Peyer's patch (tissue), 4 donors: ENCODE results near the gene PTP4A1. TPM values are rescaled to one million over a fixed set of nuclear protein-coding genes. Genes with fewer than 3 reads are reported as not detected.

Experiments
- DNase-seq, 3 donors: peaks; one replicate each; pipeline ENCODE4 v3.0.0-alpha.2; 2017 to 2019
- H3K27ac ChIP-seq, 4 donors: fragments of 200-600 bp; sonication (generic); one replicate each; pipeline ENCODE4 v1.5.1; 2016 to 2019
- H3K27me3 ChIP-seq, 2 donors: fragments of 200-600 bp; sonication (generic); one replicate each; pipeline ENCODE4 v1.5.1; 2019
- H3K36me3 ChIP-seq, 3 donors: fragments of 200-600 bp; sonication (generic); one replicate each; pipeline ENCODE4 v1.5.1; 2016 to 2019
- H3K4me1 ChIP-seq, 4 donors: fragments of 200-600 bp; sonication (generic); one replicate each; pipeline ENCODE4 v1.5.1; 2016 to 2019
- H3K4me3 ChIP-seq, 4 donors: fragments of 200-600 bp; sonication (generic); 1 replicate in 3 of 4; 2 replicates in 1 of 4; pipeline ENCODE4 v1.5.1; 2016 to 2019; ENCODE audit warnings: mild to moderate bottlenecking in 1 of 4
- H3K9me3 ChIP-seq, 4 donors: fragments of 200-600 bp; sonication (generic); one replicate each; pipeline ENCODE4 v1.5.1; 2016 to 2019; ENCODE audit warnings: mild to moderate bottlenecking in 1 of 4
- CTCF ChIP-seq, 6 experiments: fragments of 450-650 bp in 4 of 6; fragments of 200-600 bp in 2 of 6; sonication (generic) in 1 of 6; IDR thresholded peaks; one replicate each; pipeline ENCODE4 v1.5.1; 2017 to 2019; ENCODE audit warnings: antibody characterized with exemption in 6 of 6, mild to moderate bottlenecking in 3 of 6, moderate library complexity in 1 of 6
- POLR2A ChIP-seq, 2 donors: fragments of 450-650 bp; IDR thresholded peaks; one replicate each; pipeline ENCODE4 v1.5.1; 2017; ENCODE audit warnings: antibody characterized with exemption in 2 of 2, mild to moderate bottlenecking in 2 of 2, moderate library complexity in 2 of 2
- total RNA-seq, 4 donors: library from RNA; depleted of rRNA; stranded (reverse); fragments of >200 nt; gene quantifications; one replicate each; pipeline ENCODE4 v1.1.0, GENCODE V29; 2016

The PTP4A1 gene
- total RNA-seq, 4 donors from 2014 or later = 23.1 to 40.5 (median 34.9) TPM

GRCh38 chr6:63533952-63534351 is 38.3 kb upstream of the PTP4A1 start:
- H3K4me3 ChIP-seq = no peak overlapping the region
- H3K36me3 ChIP-seq = no peaks in the 10 kb centered on the region
- DNase-seq = no peak
- H3K9me3 ChIP-seq = no peaks in the 10 kb centered on the region
- H3K27me3 ChIP-seq = no peaks in the 10 kb centered on the region
- H3K4me1 ChIP-seq = no peaks in the 10 kb centered on the region
- TF ChIP-seq POLR2A (IDR thresholded peaks at IDR 0.05) = no peak
- TF ChIP-seq CTCF (IDR thresholded peaks at IDR 0.05) = no peak
- no peak overlapping the region for H3K27ac ChIP-seq

- TF ChIP-seq POLR2A (IDR thresholded peaks at IDR 0.05) (no peak), CTCF (IDR thresholded peaks at IDR 0.05) (no peak)
- no peaks in the 10 kb centered on the region for H3K9me3 ChIP-seq
- no peaks in the 10 kb centered on the region for H3K27me3 ChIP-seq
- H3K36me3 ChIP-seq = no peaks in the 10 kb centered on the region
- H3K27ac ChIP-seq = no peak overlapping the region
- no peak overlapping the region for H3K4me3 ChIP-seq
- no peak for DNase-seq
- no peaks in the 10 kb centered on the region for H3K4me1 ChIP-seq
Measured at GRCh38 chr6:63537201-63537958, 34.9 kb upstream of the PTP4A1 start.

GRCh38 chr6:63537959-63538300 is 34.4 kb upstream of the PTP4A1 start:
- Histone ChIP-seq H3K9me3 (no peaks in the 10 kb centered on the region), H3K4me1 (no peaks in the 10 kb centered on the region), H3K27ac (no peak overlapping the region), H3K36me3 (no peaks in the 10 kb centered on the region), H3K4me3 (no peak overlapping the region), H3K27me3 (no peaks in the 10 kb centered on the region)
- TF ChIP-seq CTCF (IDR thresholded peaks at IDR 0.05) = no peak
- no peak for TF ChIP-seq POLR2A (IDR thresholded peaks at IDR 0.05)
- no peak for DNase-seq

- Histone ChIP-seq H3K36me3 (no peaks in the 10 kb centered on the region), H3K4me1 (no peaks in the 10 kb centered on the region), H3K27me3 (no peaks in the 10 kb centered on the region), H3K9me3 (no peaks in the 10 kb centered on the region), H3K27ac (no peak overlapping the region), H3K4me3 (no peak overlapping the region)
- DNase-seq = no peak
- TF ChIP-seq CTCF (IDR thresholded peaks at IDR 0.05) (no peak), POLR2A (IDR thresholded peaks at IDR 0.05) (no peak)
Measured at GRCh38 chr6:63538550-63538949, 33.7 kb upstream of the PTP4A1 start.

- H3K4me1 ChIP-seq = no peaks in the 10 kb centered on the region
- no peak for DNase-seq
- no peak overlapping the region for H3K27ac ChIP-seq
- H3K36me3 ChIP-seq = no peaks in the 10 kb centered on the region
- no peak overlapping the region for H3K4me3 ChIP-seq
- H3K27me3 ChIP-seq = no peaks in the 10 kb centered on the region
- TF ChIP-seq POLR2A (IDR thresholded peaks at IDR 0.05) (no peak), CTCF (IDR thresholded peaks at IDR 0.05) (no peak)
- no peaks in the 10 kb centered on the region for H3K9me3 ChIP-seq
Measured at GRCh38 chr6:63543001-63543400, 29.3 kb upstream of the PTP4A1 start.

- DNase-seq = no peak
- TF ChIP-seq POLR2A (IDR thresholded peaks at IDR 0.05) (no peak), CTCF (IDR thresholded peaks at IDR 0.05) (no peak)
- H3K4me1 ChIP-seq = no peaks in the 10 kb centered on the region
- H3K4me3 ChIP-seq = no peak overlapping the region
- no peaks in the 10 kb centered on the region for H3K36me3 ChIP-seq
- no peaks in the 10 kb centered on the region for H3K27me3 ChIP-seq
- H3K27ac ChIP-seq = no peak overlapping the region
- H3K9me3 ChIP-seq = no peaks in the 10 kb centered on the region
Measured at GRCh38 chr6:63543982-63544381, 28.3 kb upstream of the PTP4A1 start.
